HT-29 (cell line): ENCODE results near the gene SHLD1. TPM values are rescaled to one million over a fixed set of nuclear protein-coding genes. Genes with fewer than 3 reads are reported as not detected.

Source experiments
- DNase-seq: peaks from one replicate; pipeline ENCODE4 v3.0.0-alpha.2; 2015; ENCODE audit warnings: low spot score
- total RNA-seq: library from RNA; depleted of rRNA; stranded (reverse); fragments of >200 nt; shearing (Covaris generic); gene quantifications from 2 replicates; pipeline ENCODE4 v1.2.3, GENCODE V29; 2014

SHLD1 gene
- total RNA-seq, 1 experiment from 2014 or later, result 0.61 TPM

DNA sequence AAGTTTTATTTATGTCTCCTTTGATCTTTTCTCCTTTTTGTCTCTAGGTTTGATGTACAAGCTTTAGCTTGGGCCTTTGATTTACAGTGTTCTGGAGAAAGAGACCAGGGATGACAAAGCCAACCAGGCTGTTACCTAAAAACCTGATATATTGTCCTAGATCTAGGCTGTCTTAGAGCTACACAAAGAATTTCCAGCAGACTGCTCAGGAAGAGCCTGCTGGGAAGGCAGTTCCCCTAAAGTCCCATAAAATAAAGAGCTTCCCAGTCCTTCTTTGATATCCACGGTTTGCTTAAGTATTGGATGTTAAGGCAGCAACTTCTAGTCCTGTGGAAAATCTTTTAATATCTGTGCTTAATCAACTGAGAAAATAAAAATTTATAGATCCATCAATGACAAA is 70.5 kb downstream of the SHLD1 start:
- no peak for DNase-seq

DNA sequence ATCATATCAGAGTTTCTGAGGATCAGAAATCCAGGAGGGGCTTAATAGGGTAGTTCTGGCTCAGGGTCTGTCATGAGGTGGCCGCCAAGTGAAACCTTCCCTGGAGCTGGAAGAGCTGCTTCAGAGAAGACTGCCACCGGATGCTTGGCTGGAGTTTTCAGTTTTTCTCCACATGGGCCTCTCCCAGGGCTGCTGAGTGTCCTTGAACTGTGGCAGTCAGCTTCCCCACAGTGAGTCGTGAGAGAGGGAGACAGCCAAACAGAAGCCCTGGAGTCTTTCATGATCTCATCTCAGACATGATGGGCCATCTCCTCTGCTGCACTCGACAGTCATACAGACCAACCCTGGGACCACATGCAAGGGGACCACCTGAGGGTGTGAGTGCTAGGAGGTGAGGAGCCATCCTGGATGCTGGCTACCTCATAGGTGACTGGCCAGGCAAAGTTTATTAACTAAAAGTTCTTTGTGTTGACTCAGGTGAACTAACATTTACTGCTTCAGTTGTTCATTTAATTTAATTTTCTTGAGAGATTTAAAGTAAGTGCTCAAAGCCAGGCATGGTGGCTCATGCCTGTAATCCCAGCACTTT is 71.5 kb downstream of the SHLD1 start:
- DNase-seq, result no peak

GRCh38 chr20:5822569-5822968 is 72.4 kb downstream of the SHLD1 start:
- no peak for DNase-seq

DNA sequence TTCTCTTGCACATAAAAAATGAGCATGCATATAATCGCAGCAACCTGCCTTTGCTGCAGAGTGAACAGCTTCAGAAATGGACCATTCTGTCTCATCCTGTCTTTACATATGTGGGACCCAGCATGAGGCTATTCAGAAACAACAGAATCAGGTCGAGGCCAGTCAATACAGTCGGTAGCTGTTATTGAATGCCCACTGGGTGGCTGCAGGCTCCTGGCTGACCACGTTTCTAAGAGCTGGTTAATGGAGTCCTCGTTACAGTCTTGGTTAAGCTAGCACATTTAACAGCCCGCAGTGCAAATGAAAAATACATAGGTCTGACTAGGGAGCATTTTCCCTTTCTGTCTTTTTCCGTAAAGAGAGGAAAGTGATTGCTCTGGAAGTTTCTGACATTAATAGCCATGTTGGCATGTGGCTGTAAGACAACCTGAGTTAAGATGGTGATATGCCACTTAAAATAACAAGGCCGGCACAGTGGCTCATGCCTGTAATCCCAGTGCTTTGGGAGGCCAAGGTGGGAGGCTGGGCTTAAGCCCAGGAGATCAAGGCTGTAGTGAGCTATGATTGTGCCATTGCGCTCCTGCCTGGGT is 75.0 kb downstream of the SHLD1 start:
- DNase-seq, result no peak

DNA sequence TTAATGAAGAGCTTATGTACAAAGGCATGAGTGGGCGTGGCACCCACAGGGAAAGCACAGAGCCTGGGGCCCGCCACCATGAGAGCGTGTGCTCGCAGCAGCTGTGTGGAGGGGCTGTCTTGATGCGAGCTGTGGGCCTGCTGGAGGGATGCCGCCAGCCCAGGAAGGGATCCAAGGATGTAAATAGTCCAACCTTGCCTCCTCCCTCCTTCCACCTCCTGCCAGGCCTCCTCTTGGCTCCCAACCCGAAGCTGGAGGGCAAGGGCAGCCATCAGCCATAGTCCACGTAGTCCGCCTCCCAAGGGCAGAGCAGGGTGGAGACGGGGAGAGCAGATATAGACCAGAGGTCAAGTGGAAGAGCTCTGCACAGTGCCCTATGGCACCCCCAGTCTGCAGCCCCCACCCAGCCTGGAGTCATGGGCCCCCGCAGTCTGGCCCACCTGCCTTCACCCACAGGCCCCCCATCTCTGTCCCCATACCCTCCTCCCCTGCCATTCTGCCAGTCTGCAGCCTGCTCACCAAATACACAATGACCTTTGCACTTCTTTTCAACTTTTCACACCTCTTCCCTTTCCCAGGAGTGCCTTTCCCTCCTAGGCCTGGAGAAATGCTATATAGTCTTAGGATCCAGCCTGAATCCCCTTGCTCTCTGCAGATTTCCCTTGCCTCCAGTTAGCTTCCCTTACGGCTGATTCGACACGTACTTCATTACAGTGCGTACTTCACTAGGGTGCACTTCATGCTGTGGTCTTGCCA is 77.1 kb downstream of the SHLD1 start:
- no peak for DNase-seq

- DNase-seq, result no peak
These were observed 77.7 kb downstream of the SHLD1 start for GRCh38 chr20:5827861-5828260.

- no peak for DNase-seq
These were observed 79.1 kb downstream of the SHLD1 start for GRCh38 chr20:5829241-5829809.

DNA sequence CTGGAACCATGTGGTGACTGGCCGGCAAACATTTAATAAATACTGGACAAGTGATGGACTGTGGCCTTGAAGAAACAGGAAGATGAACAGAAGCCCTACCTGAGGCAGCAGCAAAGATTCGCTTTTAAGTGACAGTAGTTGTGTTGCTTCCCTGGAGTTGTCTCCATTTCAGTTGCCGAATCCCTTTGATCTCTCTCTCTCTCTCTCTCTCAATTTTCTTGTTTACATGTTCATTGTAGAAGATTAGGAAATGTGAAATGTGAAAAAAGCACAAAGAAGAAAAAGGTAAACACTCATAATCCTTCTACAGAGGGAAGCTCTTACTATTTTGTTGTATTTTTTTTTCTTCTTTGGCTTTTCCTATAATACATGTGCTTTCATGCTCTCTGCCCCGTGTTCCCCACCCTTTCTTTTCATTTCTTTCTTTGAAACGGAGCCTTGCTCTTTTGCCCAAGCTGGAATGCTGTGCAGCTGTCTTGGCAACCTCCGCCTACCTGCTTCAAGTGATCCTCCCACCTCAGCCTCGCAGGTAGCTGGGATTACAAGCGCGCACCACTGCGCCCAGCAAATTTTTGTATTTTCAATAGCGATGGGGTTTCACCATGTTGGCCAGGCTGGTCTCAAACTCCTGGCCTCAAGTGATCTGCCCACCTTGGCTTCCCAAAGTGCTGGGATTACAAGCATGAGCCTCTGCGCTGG is 81.5 kb downstream of the SHLD1 start:
- no peak for DNase-seq

DNA sequence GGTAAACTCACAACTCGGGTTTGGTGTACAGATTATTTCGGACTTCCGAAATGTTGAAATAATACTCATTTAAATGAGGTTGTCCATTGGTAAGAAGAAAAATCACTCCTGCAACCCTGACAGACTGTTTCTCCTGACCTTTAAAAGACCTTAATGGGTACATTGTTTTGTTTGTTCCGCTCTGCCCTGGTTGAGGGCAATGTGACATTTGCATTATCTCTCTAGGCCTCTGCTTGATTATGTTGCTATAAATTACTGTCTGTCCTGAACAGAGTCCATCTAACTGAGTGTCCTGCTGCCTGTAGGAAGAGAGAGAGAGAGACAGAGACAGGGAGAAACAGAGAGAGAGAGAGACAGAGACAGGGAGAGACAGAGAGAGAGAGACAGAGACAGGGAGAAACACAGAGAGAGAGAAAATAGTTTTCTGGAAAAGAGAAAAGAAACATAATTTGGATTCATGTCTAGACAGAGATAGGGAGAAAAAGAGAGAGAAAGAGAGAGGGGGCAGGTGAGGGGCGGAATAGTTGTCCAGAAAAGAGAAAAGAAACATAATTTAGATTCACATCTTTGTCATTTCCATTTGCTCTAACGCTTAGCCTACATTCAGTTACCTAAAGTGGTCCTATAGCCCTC is 83.2 kb downstream of the SHLD1 start:
- DNase-seq, result no peak

GRCh38 chr20:5834436-5835005 is 84.3 kb downstream of the SHLD1 start:
- DNase-seq, result no peak

GRCh38 chr20:5835321-5835821 is 85.2 kb downstream of the SHLD1 start:
- DNase-seq, result peak; percentile 17

- no peak for DNase-seq
These were observed 85.7 kb downstream of the SHLD1 start for GRCh38 chr20:5835871-5836270.

DNA sequence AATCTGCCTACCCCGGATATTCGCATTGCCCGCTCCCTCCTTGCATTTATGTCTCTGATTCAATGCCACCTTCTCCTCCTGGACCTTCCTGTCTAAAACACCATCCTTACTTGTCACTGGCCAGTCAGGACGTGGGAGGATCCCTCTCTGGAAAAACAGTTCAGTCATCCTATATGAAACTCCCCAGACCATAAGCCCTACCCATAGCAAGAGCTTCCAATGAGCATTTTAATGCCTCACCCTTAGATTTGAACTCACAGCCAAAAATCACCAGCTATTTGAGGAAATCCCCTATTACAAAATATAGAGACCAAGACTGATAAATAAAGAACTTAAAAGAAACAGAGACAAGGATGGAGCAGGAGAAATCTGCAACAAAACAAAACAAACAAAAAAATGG is 86.4 kb downstream of the SHLD1 start:
- no peak for DNase-seq

DNA sequence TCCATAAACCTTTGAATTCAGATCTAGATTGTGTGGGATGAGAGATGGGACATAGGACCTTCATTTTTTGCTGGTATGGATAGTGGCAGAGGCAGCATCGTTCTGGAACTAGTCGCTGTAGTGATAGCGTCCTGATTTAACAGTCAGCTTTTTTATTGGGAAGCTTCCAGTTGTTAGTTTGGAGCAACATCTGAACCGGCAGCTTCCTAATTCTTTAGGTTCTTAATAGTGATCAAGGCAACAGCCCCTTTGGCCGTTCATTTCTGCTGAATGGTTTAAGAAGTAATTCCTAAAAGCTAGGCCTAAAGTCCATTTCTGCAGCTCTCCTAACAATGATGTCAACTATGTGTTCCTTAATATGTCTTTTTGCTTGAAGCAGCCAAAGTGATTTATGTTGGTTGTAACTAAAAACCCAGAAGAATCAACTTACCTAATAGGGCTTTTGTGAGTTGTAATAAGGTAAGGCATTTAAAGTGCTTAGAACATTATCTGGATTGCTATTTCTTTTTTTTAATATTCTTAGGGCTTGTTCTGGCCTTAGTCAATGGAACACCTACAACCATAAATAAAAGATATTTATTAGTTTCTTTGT is 90.3 kb downstream of the SHLD1 start:
- DNase-seq, result no peak

- DNase-seq, result no peak
These were observed 91.3 kb downstream of the SHLD1 start for GRCh38 chr20:5841522-5841921.

- no peak for DNase-seq
These were observed 92.3 kb downstream of the SHLD1 start for GRCh38 chr20:5842465-5842864.

DNA sequence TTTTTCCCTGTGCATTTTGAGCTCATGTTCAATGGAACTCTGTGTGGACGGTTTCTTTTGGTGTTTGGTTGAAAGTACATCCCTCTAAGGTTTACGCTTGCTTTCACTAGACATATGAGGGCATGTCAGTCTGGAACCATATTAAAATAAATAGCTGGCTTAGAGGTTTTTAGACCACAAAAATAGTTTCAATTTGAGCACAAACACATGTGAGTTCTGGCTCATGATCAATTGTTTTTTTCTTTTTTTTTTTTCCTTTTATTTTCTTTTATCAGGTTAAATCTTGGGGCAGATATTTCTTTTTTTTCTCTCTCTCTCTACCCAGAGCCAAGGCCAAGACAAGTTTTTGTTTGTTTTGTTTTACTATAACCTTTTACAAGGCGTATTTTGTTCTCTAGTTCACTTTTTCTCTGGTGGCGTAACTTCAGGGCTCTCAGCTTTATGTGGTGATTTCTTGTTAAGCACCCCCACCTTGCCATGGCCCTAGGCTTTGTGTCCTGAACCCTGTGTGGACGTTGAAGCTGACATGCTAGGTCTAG is 92.9 kb downstream of the SHLD1 start:
- no peak for DNase-seq

DNA sequence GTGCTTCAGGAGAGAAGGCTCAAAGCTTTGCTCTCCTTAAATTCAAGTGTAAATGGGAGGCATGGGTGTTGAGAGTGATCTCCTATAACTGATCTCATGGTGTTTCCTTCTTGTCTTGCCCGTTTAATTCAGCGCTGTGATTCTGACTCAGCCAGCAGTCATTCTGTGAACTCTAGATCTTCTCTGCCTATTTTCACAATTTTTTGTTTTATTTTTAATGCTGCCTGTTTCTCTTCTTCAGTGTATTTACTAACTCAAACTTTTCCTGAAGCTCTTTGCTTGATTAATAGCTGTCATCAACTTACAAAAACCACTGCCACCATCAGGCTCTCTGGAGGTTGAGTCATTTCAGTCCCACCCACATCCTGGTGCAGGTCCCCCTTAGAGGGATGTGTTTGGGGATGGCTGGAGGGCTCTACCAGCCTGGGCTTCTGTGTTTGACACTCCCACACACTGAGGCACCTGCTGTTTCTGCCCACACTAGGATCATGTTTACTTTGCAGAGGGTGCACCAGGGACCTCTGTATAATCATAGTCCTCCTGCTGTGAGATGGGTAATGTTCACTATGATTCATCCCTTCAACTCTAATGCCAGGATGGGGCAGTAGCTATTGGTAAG is 94.0 kb downstream of the SHLD1 start:
- DNase-seq, result no peak

DNA sequence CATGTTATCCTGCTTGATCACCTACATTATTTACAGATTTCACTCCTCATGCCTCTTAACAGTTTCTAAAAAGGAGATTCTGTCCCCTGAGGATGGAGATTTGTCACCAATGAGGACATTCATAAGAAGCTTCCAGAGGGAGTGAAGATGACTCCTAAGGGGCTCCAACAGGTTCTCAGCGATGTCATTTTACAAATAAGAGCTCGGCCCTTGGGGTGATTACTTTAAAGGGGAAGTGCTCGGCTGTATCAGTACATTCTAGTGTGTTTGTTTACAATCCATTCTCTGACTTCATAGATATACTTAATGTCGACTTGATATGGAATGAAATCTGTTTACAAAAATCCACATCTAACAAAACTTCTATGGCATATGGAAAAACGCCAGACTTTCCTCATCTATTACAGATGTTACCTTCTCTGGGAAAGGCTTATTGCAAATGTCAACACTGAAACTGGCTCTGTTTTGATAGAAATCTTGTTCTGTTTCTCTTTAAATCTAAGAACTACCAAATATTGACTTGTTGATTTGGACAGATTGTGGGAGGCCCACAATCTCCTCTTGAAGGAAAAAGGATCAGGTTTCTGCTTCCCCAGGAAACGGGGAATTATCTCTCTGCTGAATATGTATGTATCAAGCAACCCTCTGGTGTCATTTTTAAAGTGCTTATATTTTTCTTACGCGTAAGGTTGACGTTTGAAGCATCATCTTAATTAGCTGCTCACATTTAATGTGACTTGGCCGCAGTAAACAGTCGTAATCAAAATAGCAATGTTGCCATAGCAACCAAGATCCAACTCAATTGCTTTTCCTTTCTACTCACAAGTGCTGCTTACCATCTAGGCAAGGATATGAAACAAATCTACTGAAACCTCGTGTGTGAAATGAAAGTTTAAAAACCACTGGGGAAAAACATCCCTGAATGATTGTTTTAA is 95.7 kb downstream of the SHLD1 start:
- no peak for DNase-seq
